H9 (cell line): ENCODE results near the gene LMO1. TPM values are rescaled to one million over a fixed set of nuclear protein-coding genes. Genes with fewer than 3 reads are reported as not detected.
A peak's percentile ranks its signal among the peaks of the same experiment; 100 is the strongest.

Experiments used
- DNase-seq: peaks from one replicate; pipeline ENCODE4 v3.0.0-alpha.2; 2017
- H2AFZ ChIP-seq: one replicate; pipeline ENCODE4 v1.6.1; 2013; ENCODE audit warnings: mild to moderate bottlenecking, low read length, control low read depth, moderate library complexity
- H2AK5ac ChIP-seq: 2 replicates; pipeline ENCODE4 v1.6.1; 2013; ENCODE audit warnings: low read length, control low read depth, mixed read lengths; ENCODE audit not compliant: insufficient read length
- H2BK120ac ChIP-seq: one replicate; pipeline ENCODE4 v1.6.1; 2013; ENCODE audit warnings: low read depth, mild to moderate bottlenecking, low read length, control low read depth, inconsistent platforms; ENCODE audit not compliant: poor library complexity, severe bottlenecking
- H2BK12ac ChIP-seq: 2 replicates; pipeline ENCODE4 v1.6.1; 2013; ENCODE audit warnings: low read length, control low read depth, mixed read lengths, low read depth; ENCODE audit not compliant: insufficient read length
- H2BK15ac ChIP-seq: 2 replicates; pipeline ENCODE4 v1.6.1; 2013; ENCODE audit warnings: low read depth, low read length, control low read depth
- H2BK20ac ChIP-seq: one replicate; pipeline ENCODE4 v1.6.1; 2013; ENCODE audit warnings: low read depth, mild to moderate bottlenecking, low read length, control low read depth, inconsistent platforms; ENCODE audit not compliant: poor library complexity, severe bottlenecking
- H2BK5ac ChIP-seq: 2 replicates; pipeline ENCODE4 v1.6.1; 2013; ENCODE audit warnings: low read length, control low read depth, mixed read lengths; ENCODE audit not compliant: insufficient read length
- H3K14ac ChIP-seq: 2 replicates; pipeline ENCODE4 v1.6.1; 2013; ENCODE audit warnings: low read length, control low read depth; ENCODE audit not compliant: insufficient read depth
- H3K18ac ChIP-seq: 2 replicates; pipeline ENCODE4 v1.6.1; 2013; ENCODE audit warnings: low read depth, mild to moderate bottlenecking, mixed read lengths, low read length, control low read depth; ENCODE audit not compliant: insufficient read length
- H3K23ac ChIP-seq: 2 replicates; pipeline ENCODE4 v1.6.1; 2013; ENCODE audit warnings: low read length, control low read depth, mixed read lengths, low read depth; ENCODE audit not compliant: insufficient read length
- H3K23me2 ChIP-seq: 2 replicates; pipeline ENCODE4 v1.6.1; 2013; ENCODE audit warnings: low read depth, mild to moderate bottlenecking, mixed read lengths, low read length, control low read depth; ENCODE audit not compliant: insufficient read length, poor library complexity, severe bottlenecking
- H3K27ac ChIP-seq: 2 replicates; pipeline ENCODE4 v1.5.1; 2013; ENCODE audit warnings: low read length, control low read depth, mixed read lengths, low read depth; ENCODE audit not compliant: insufficient read length
- H3K27me3 ChIP-seq: 2 replicates; pipeline ENCODE4 v1.6.1; 2013; ENCODE audit warnings: low read length, control low read depth, inconsistent platforms; ENCODE audit not compliant: insufficient read depth
- H3K4ac ChIP-seq: 2 replicates; pipeline ENCODE4 v1.6.1; 2013; ENCODE audit warnings: low read depth, mild to moderate bottlenecking, control low read depth, inconsistent platforms, low read length, moderate library complexity
- H3K4me1 ChIP-seq: 2 replicates; pipeline ENCODE4 v1.6.1; 2013; ENCODE audit warnings: low read length, control low read depth, inconsistent platforms; ENCODE audit not compliant: insufficient read depth
- H3K4me2 ChIP-seq: 2 replicates; pipeline ENCODE4 v1.6.1; 2013; ENCODE audit warnings: low read length, control low read depth, mixed read lengths; ENCODE audit not compliant: insufficient read length, insufficient read depth
- H3K56ac ChIP-seq: 2 replicates; pipeline ENCODE4 v1.6.1; 2013; ENCODE audit warnings: low read depth, mild to moderate bottlenecking, mixed read lengths, low read length, control low read depth; ENCODE audit not compliant: insufficient read length
- H3K79me1 ChIP-seq: 2 replicates; pipeline ENCODE4 v1.6.1; 2013; ENCODE audit warnings: low read depth, mild to moderate bottlenecking, moderate library complexity, low read length, control low read depth, inconsistent platforms; ENCODE audit not compliant: insufficient read depth, poor library complexity, severe bottlenecking
- H3K79me2 ChIP-seq: 2 replicates; pipeline ENCODE4 v1.6.1; 2013; ENCODE audit warnings: low read length, control low read depth, inconsistent platforms; ENCODE audit not compliant: insufficient read depth
- H3K9ac ChIP-seq: 2 replicates; pipeline ENCODE4 v1.6.1; 2013; ENCODE audit warnings: low read length, control low read depth, mixed read lengths; ENCODE audit not compliant: insufficient read length; ENCODE audit errors: extremely low read depth
- H3K9me3 ChIP-seq: one replicate; pipeline ENCODE4 v1.6.1; 2013; ENCODE audit warnings: low read depth, low read length, inconsistent platforms; ENCODE audit not compliant: control insufficient read depth
- H3T11ph ChIP-seq: one replicate; pipeline ENCODE4 v1.6.1; 2013; ENCODE audit warnings: mild to moderate bottlenecking, low read length, control low read depth, inconsistent platforms
- H4K20me1 ChIP-seq: one replicate; pipeline ENCODE4 v1.6.1; 2013; ENCODE audit not compliant: control insufficient read depth, insufficient read length, insufficient read depth
- H4K5ac ChIP-seq: 2 replicates; pipeline ENCODE4 v1.6.1; 2013; ENCODE audit warnings: low read depth, mild to moderate bottlenecking, mixed read lengths, low read length, control low read depth; ENCODE audit not compliant: insufficient read length
- H4K8ac ChIP-seq: replicated peaks from 2 replicates; pipeline ENCODE4 v1.6.1; 2013; ENCODE audit warnings: low read length, control low read depth, mixed read lengths, low read depth; ENCODE audit not compliant: insufficient read length
- H4K91ac ChIP-seq: 2 replicates; pipeline ENCODE4 v1.6.1; 2013; ENCODE audit warnings: low read depth, mild to moderate bottlenecking, moderate library complexity, mixed read lengths, low read length, control low read depth; ENCODE audit not compliant: insufficient read length
- H3K27ac Mint-ChIP-seq, 3 experiments: 2 replicates in 2 of 3; 3 replicates in 1 of 3; pipeline ENCODE4 v1.8.0; 2020 to 2021; ENCODE audit warnings: mixed read lengths in 3 of 3, mild to moderate bottlenecking in 1 of 3, moderate library complexity in 1 of 3
- H3K27me3 Mint-ChIP-seq: 2 replicates; pipeline ENCODE4 v1.8.0; 2021; ENCODE audit warnings: low read depth, mild to moderate bottlenecking, moderate library complexity, mixed read lengths
- H3K36me3 Mint-ChIP-seq, 3 experiments: 2 replicates in 2 of 3; 3 replicates in 1 of 3; pipeline ENCODE4 v1.8.0; 2020 to 2021; ENCODE audit warnings: low read depth in 3 of 3, mixed read lengths in 3 of 3; ENCODE audit not compliant: insufficient read depth in 1 of 3
- H3K4me1 Mint-ChIP-seq, 2 experiments: 2 replicates each; pipeline ENCODE4 v1.8.0; 2020; ENCODE audit warnings: mixed read lengths in 2 of 2
- H3K4me3 Mint-ChIP-seq, 2 experiments: 2 replicates in 1 of 2; 3 replicates in 1 of 2; pipeline ENCODE4 v1.8.0; 2020 to 2021; ENCODE audit warnings: mild to moderate bottlenecking in 2 of 2, mixed read lengths in 2 of 2, moderate library complexity in 1 of 2
- H3K9me3 Mint-ChIP-seq, 2 experiments: 2 replicates in 1 of 2; 3 replicates in 1 of 2; pipeline ENCODE4 v1.8.0; 2020; ENCODE audit warnings: mild to moderate bottlenecking in 2 of 2, mixed read lengths in 2 of 2, moderate library complexity in 1 of 2
- WGBS: extraction: QIAGEN DNeasy Blood & Tissue Kit; methylation state at CpG from one replicate; pipeline ENCODE4 v1.1.7; 2013; ENCODE audit warnings: missing lambda C conversion rate, low lambda C conversion rate, mixed read lengths; ENCODE audit not compliant: insufficient read length; ENCODE audit errors: extremely low coverage; 5-methylcytosine and 5-hydroxymethylcytosine counted together
- total RNA-seq: library from RNA; stranded (reverse); gene quantifications from 2 replicates; pipeline ENCODE4 v1.2.1, GENCODE V29; 2021
- TF ChIP-seq, protein P1 (sequence below): fragments of 200-600 bp; sonication (generic); conservative IDR thresholded peaks from 3 replicates; pipeline ENCODE4 v1.8.0; 2021; ENCODE audit warnings: antibody characterized with exemption, mild to moderate bottlenecking

Gene LMO1
- total RNA-seq, 1 experiment from 2014 or later: 0.50 TPM

DNA sequence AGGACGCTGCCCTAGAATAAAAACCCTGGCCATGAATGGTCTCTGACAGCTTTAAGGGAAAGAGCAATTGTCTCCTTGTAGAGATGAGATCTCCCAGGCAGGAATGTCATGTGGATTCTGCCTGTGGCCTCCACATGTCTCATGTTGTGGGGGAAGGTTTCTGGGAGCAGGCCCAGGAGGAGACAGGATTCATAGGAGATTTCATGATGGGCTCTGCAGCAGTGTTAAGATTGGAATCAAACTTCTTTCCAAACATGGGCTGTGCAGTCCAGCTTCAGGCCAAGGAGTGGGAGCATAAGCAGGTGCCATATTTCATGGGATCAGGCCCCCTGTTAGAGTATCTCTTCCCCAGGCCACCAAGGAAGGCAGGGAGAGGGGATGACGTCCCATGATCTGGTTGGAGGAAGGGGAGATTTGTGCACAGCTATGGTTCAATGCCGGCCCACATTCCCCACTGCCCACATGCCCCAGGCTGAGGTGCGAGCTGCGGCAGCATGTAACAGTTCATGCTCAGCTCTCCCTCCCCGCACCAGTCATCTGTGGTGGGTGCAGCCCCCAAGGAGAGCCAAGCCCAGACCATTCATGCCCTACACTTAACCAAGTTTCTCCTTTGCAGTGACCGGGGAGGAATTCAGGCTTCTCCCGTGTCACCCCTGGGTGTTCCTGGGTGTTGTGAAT lies 42.5 kb downstream of the LMO1 start:
- Histone ChIP-seq H3K23ac (no peak overlapping the region), H4K20me1 (no peaks in the 10 kb centered on the region), H2BK20ac (no peak overlapping the region), H3K9me3 (no peaks in the 10 kb centered on the region), H4K8ac (no peak overlapping the region), H3K23me2 (no peaks in the 10 kb centered on the region), H3K9ac (no peak overlapping the region), H3K27ac (no peak overlapping the region), H3K27me3 (no peaks in the 10 kb centered on the region), H3K79me2 (no peaks in the 10 kb centered on the region), H3K4me2 (no peak overlapping the region), H4K5ac (no peak overlapping the region), H2AFZ (no peak overlapping the region), H3K14ac (no peak overlapping the region), H2BK15ac (no peak overlapping the region), H3K4me1 (no peaks in the 10 kb centered on the region), H3K79me1 (no peaks in the 10 kb centered on the region), H3T11ph (no peak overlapping the region), H2BK120ac (no peak overlapping the region), H3K18ac (no peak overlapping the region), H4K91ac (no peak overlapping the region), H2BK12ac (no peak overlapping the region), H2AK5ac (no peak overlapping the region), H3K4ac (no peak overlapping the region), H3K56ac (no peak overlapping the region), H2BK5ac (no peak overlapping the region)
- Mint-ChIP-seq H3K4me1 (peaks cover 16 to 28% of the 10 kb centered on the region in 2 experiments), H3K36me3 (no peaks in the 10 kb centered on the region), H3K4me3 (no peak overlapping the region), H3K27me3 (peaks cover 9% of the 10 kb centered on the region), H3K9me3 (no peaks in the 10 kb centered on the region), H3K27ac (peak overlapping the region in 1 of 3 experiments; percentile 59; a peak in 2 of 7 replicates)
- TF ChIP-seq, protein P1, sequence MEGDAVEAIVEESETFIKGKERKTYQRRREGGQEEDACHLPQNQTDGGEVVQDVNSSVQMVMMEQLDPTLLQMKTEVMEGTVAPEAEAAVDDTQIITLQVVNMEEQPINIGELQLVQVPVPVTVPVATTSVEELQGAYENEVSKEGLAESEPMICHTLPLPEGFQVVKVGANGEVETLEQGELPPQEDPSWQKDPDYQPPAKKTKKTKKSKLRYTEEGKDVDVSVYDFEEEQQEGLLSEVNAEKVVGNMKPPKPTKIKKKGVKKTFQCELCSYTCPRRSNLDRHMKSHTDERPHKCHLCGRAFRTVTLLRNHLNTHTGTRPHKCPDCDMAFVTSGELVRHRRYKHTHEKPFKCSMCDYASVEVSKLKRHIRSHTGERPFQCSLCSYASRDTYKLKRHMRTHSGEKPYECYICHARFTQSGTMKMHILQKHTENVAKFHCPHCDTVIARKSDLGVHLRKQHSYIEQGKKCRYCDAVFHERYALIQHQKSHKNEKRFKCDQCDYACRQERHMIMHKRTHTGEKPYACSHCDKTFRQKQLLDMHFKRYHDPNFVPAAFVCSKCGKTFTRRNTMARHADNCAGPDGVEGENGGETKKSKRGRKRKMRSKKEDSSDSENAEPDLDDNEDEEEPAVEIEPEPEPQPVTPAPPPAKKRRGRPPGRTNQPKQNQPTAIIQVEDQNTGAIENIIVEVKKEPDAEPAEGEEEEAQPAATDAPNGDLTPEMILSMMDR: no peak
- DNase-seq: no peak
- WGBS: no CpG with 5 or more reads among the region's 8 CpGs
